Left ventricle myocardium inferior (tissue), 1 donor: Measurements from ENCODE around the gene BORCS6. TPM values are rescaled to one million over a fixed set of nuclear protein-coding genes. Genes with fewer than 3 reads are reported as not detected.
A peak's percentile ranks its signal among the peaks of the same experiment; 100 is the strongest.

Experiments used
- DNase-seq: peaks from one replicate; pipeline ENCODE4 v3.0.0-alpha.2; 2020
- H3K27ac ChIP-seq: fragments of 200-600 bp; replicated peaks from 2 replicates; pipeline ENCODE4 v1.8.0; 2021
- H3K27me3 ChIP-seq: fragments of 200-600 bp; 2 replicates; pipeline ENCODE4 v1.8.0; 2021; ENCODE audit warnings: low read depth
- H3K36me3 ChIP-seq: fragments of 200-600 bp; 2 replicates; pipeline ENCODE4 v1.8.0; 2021
- H3K4me1 ChIP-seq: fragments of 200-600 bp; 2 replicates; pipeline ENCODE4 v1.8.0; 2021
- H3K4me3 ChIP-seq: fragments of 200-600 bp; 2 replicates; pipeline ENCODE4 v1.8.0; 2021; ENCODE audit warnings: mild to moderate bottlenecking, moderate library complexity
- H3K9me3 ChIP-seq: fragments of 200-600 bp; replicated peaks from 2 replicates; pipeline ENCODE4 v1.8.0; 2021
- CTCF ChIP-seq: fragments of 200-600 bp; IDR thresholded peaks from 2 replicates; pipeline ENCODE4 v1.8.0; 2021; ENCODE audit warnings: antibody characterized with exemption, mild to moderate bottlenecking, borderline replicate concordance
- intact Hi-C: fragments of 100-400 bp; cut with micrococcal nuclease; formaldehyde crosslinking; loops from one replicate; pipeline ENCODE4 v1.11.0; 2022
- long read RNA-seq: library from polyadenylated mRNA; unstranded; transcript quantifications from one replicate; pipeline ENCODE4 v2.0.0, GENCODE V29; 2021
- total RNA-seq: library from RNA; stranded (reverse); fragmentation: NEBNext Ultra II Directional; extraction: Animal tissue kit (Norgen Biotek cat#: 25700); gene quantifications from one replicate; pipeline ENCODE4 v1.2.1, GENCODE V29; 2021
- donor health status: DM: no; HTN: yes; CAD: no; lungs with severe emphysema.

BORCS6 gene
- 8.4 TPM for total RNA-seq
- long read RNA-seq, transcript BORCS6-201 (1 exons, 2,575 nt): major isoform, 35 of 35 reads
- long read RNA-seq, partial matches to known transcripts: 0 of 35 reads
- long read RNA-seq, other reads (novel, unspliced or antisense): 0 of 35 reads

DNA sequence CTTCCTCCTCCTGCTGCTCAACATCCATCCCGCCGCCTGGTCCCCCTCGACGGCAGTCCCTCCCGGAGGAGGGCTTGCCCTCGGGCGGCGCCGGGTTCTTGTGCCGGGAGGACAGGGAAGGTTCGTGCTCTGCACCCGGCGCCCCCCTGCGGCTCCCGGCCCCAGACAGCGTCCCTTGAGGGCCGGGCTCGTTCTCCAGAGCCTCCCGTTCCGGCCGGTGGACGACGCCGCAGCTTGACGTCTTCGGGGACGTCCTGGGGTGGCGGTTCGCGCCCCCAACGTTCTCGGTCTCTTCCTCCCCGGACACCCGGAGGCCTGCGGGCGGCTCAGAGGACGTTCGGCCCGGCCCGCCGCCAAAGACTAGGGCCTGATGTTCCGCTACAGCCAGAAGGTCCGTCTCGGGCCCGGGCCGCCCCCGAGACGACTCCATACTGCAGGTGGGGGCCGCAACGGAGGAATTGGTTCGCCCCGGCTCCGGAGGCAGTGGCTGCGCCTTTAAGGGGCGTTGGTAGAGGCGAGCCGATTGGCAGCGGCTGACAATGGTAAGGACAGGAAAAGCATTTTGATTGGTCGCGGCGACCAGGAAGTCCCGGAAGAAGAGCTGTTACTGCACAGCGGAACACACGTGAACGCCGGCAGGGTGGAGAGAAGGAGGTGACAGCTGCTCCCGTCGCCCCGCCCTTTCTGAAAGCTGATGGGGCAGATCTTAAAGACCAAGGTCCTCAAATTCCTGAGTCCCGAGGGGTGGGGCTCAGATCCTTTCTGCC is at the start of gene BORCS6:
BORCS6 (minus strand) TSS at position 470 of the 767 bp plus-strand sequence; CDS start at position 430, 40 bp downstream.
- Histone ChIP-seq H3K9me3 (no peaks in the 10 kb centered on the region), H3K4me3 (peak within 1 kb of the TSS; percentile 83)

DNA sequence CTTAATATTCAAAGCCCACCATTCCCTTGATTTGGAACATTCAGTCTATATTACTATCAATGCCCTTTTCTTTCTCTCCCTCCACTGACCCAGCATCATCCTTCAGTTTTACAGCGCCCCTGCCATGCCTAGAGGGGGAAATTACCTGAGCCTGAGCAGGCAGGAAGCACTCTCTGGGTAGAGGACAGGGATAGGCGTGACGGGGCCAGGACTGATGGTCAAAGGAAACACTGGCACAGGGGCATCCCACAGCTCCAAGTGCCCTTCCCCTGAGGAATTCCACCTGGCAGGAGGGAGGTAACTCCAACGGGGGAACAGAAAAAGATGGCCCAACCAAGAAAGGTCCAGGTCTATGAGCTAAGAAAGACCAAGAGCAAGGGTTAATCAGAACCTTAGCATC is 47.9 kb upstream of the BORCS6 start:
- no peak for DNase-seq
- H3K4me3 ChIP-seq: no peak overlapping the region
- TF ChIP-seq CTCF: no peak
- no peaks in the 10 kb centered on the region for H3K27me3 ChIP-seq
- intact Hi-C loops: no loop called here
- peaks cover 84% of the 10 kb centered on the region for H3K36me3 ChIP-seq
- no peak overlapping the region for H3K27ac ChIP-seq
- H3K4me1 ChIP-seq: peaks cover 15% of the 10 kb centered on the region
- no peaks in the 10 kb centered on the region for H3K9me3 ChIP-seq

More for the DNA sequence above, at the start of gene BORCS6:
- Histone ChIP-seq H3K4me1 (peaks cover 57% of the 10 kb centered on the region), H3K27me3 (no peaks in the 10 kb centered on the region), H3K27ac (peak within 1 kb of the TSS; percentile 95), H3K36me3 (no peaks in the 10 kb centered on the region)
- intact Hi-C loops: loop anchor here (5.0 to 10.0 kb wide), 2 partner anchors 32 to 65 kb away; partner anchors contain the start of gene HES7
- DNase-seq: peak; percentile 97
- peak; percentile 18 for TF ChIP-seq CTCF

GRCh38 chr17:8237175-8237574 is 47.2 kb upstream of the BORCS6 start:
- peaks cover 91% of the 10 kb centered on the region for H3K36me3 ChIP-seq

GRCh38 chr17:8235676-8236075 is 45.7 kb upstream of the BORCS6 start:
- intact Hi-C loops: no loop called here
- TF ChIP-seq CTCF: no peak
- peaks cover 92% of the 10 kb centered on the region for H3K36me3 ChIP-seq
- H3K4me3 ChIP-seq: no peak overlapping the region
- H3K27ac ChIP-seq: no peak overlapping the region
- no peaks in the 10 kb centered on the region for H3K9me3 ChIP-seq
- H3K27me3 ChIP-seq: no peaks in the 10 kb centered on the region
- H3K4me1 ChIP-seq: peaks cover 15% of the 10 kb centered on the region
- no peak for DNase-seq

More at GRCh38 chr17:8237175-8237574, 47.2 kb upstream of the BORCS6 start:
- TF ChIP-seq CTCF: no peak
- intact Hi-C loops: no loop called here
- Histone ChIP-seq H3K4me3 (no peak overlapping the region), H3K9me3 (no peaks in the 10 kb centered on the region), H3K27me3 (no peaks in the 10 kb centered on the region), H3K27ac (no peak overlapping the region), H3K4me1 (peaks cover 15% of the 10 kb centered on the region)
- DNase-seq: no peak

GRCh38 chr17:8234361-8235270 is 44.6 kb upstream of the BORCS6 start:
- no peak for TF ChIP-seq CTCF
- H3K36me3 ChIP-seq: peaks cover 92% of the 10 kb centered on the region
- peak overlapping the region; percentile 59 for H3K27ac ChIP-seq
- intact Hi-C loops: no loop called here
- H3K4me1 ChIP-seq: peaks cover 15% of the 10 kb centered on the region
- H3K9me3 ChIP-seq: no peaks in the 10 kb centered on the region
- no peaks in the 10 kb centered on the region for H3K27me3 ChIP-seq
- H3K4me3 ChIP-seq: no peak overlapping the region
- no peak for DNase-seq
